GM12878 (cell line): ENCODE measurements around the gene LTC4S. TPM values are rescaled to one million over a fixed set of nuclear protein-coding genes. Genes with fewer than 3 reads are reported as not detected.
"Not testable (repeated sequence)": the region's sequence is repeated elsewhere in the genome, so short reads cannot be mapped to it uniquely, and the experiment has no call there.

ENCODE experiments used
- ATAC-seq: fragments of 200-7000 bp; cut with Tn5 transposase; 3 replicates; pipeline ENCODE4 v1.9.1; 2020; ENCODE audit warnings: mild to moderate bottlenecking, moderate library complexity
- BruUV-seq: library from RNA; stranded (reverse); fragments of 400-500 nt; replicated peaks from 2 replicates; lab custom pipeline; 2021; lab: Mats Ljungman, UMichigan
- CTCF ChIA-PET: fragments of 300-600 bp; sonication (Branson Sonifier 250); formaldehyde crosslinking; extraction: SDS; loops from one replicate; lab custom pipeline; 2021; ENCODE audit warnings: inconsistent platforms; lab: Yijun Ruan, JAX
- POLR2A ChIA-PET: fragments of 350-600 bp; formaldehyde crosslinking; extraction: SDS; loops from one replicate; lab custom pipeline; 2021; ENCODE audit warnings: inconsistent platforms; lab: Charles Lee
- RAD21 ChIA-PET: fragments of 300-600 bp; sonication (Branson Sonifier 250); formaldehyde crosslinking; loops from one replicate; lab custom pipeline; 2023; ENCODE audit warnings: antibody characterized with exemption; ENCODE audit not compliant: unreplicated experiment; lab: Charles Lee
- SMC1A ChIA-PET: fragments of 300-600 bp; sonication (Branson Sonifier 250); formaldehyde crosslinking; loops from one replicate; lab custom pipeline; 2023; ENCODE audit not compliant: unreplicated experiment, uncharacterized antibody; lab: Charles Lee
- DNase-seq: peaks from one replicate; pipeline ENCODE4 v3.0.0-alpha.2; 2011; ENCODE audit warnings: low read depth, low spot score
- FAIRE-seq: peaks from 3 replicates; lab custom pipeline; 2011; peaks lifted over from hg19 to GRCh38; lab: Jason Lieb, UNC
- H2AFZ ChIP-seq: 2 replicates; pipeline ENCODE4 v1.6.0; 2011; ENCODE audit warnings: low read depth, low read length, control low read depth; ENCODE audit not compliant: control insufficient read depth
- H3K27ac ChIP-seq: 2 replicates; pipeline ENCODE4 v1.5.1; 2011; ENCODE audit warnings: control low read depth; ENCODE audit not compliant: control insufficient read depth, insufficient read depth
- H3K27me3 ChIP-seq, 2 experiments: replicated peaks in 1 of 2; 2 replicates each; pipeline versions ENCODE4 v1.6.0 to v1.6.1; 2011; ENCODE audit warnings: low read length in 1 of 2; ENCODE audit not compliant: control insufficient read depth in 2 of 2, insufficient read depth in 2 of 2
- H3K36me3 ChIP-seq, 2 experiments: 2 replicates each; pipeline ENCODE4 v1.5.1; 2011; ENCODE audit warnings: low read length in 1 of 2; ENCODE audit not compliant: control insufficient read depth in 2 of 2, insufficient read depth in 2 of 2
- H3K4me1 ChIP-seq: 2 replicates; pipeline ENCODE4 v1.6.1; 2011; ENCODE audit warnings: mild to moderate bottlenecking, low read length, moderate library complexity, mixed read lengths; ENCODE audit not compliant: control insufficient read depth, insufficient read depth
- H3K4me2 ChIP-seq: 2 replicates; pipeline ENCODE4 v1.6.0; 2011; ENCODE audit warnings: control low read depth; ENCODE audit not compliant: control insufficient read depth, insufficient read depth
- H3K4me3 ChIP-seq: fragments of 200-600 bp; sonication (generic); 2 replicates; pipeline ENCODE4 v1.5.1; 2016
- H3K79me2 ChIP-seq: 2 replicates; pipeline ENCODE4 v1.6.0; 2011; ENCODE audit warnings: low read length; ENCODE audit not compliant: control insufficient read depth, insufficient read depth
- H3K9ac ChIP-seq: 2 replicates; pipeline ENCODE4 v1.8.0; 2011; ENCODE audit warnings: low read length, control low read depth, mixed read lengths; ENCODE audit not compliant: control insufficient read depth, insufficient read depth
- H3K9me3 ChIP-seq: replicated peaks from 3 replicates; pipeline ENCODE4 v1.5.1; 2011; ENCODE audit warnings: mild to moderate bottlenecking, low read length; ENCODE audit not compliant: control insufficient read depth, insufficient read depth
- H4K20me1 ChIP-seq: 2 replicates; pipeline ENCODE4 v1.6.0; 2011; ENCODE audit not compliant: control insufficient read depth, insufficient read depth
- CBX5 ChIP-seq: sonication (generic); IDR thresholded peaks from 2 replicates; pipeline ENCODE4 v1.6.1; 2016; ENCODE audit warnings: low read depth, moderate library complexity, mild to moderate bottlenecking, inconsistent platforms
- CHD2 ChIP-seq: IDR thresholded peaks from 2 replicates; pipeline ENCODE4 v1.6.1; 2011; ENCODE audit warnings: low read depth, low read length, improper control_type of control experiment, borderline replicate concordance
- CREM ChIP-seq: IDR thresholded peaks from 2 replicates; pipeline ENCODE4 v1.6.1; 2014; ENCODE audit warnings: antibody characterized with exemption, low read depth
- EZH2 ChIP-seq: IDR thresholded peaks from 2 replicates; pipeline ENCODE4 v1.6.1; 2012; ENCODE audit warnings: low read depth, mild to moderate bottlenecking, control low read depth, inconsistent platforms, low read length, borderline replicate concordance; ENCODE audit not compliant: control insufficient read depth
- HDGF ChIP-seq: fragments of 450-650 bp; IDR thresholded peaks from 2 replicates; pipeline ENCODE4 v1.6.1; 2016; ENCODE audit warnings: antibody characterized with exemption
- IKZF1 ChIP-seq: fragments of 450-650 bp; conservative IDR thresholded peaks from 2 replicates; pipeline ENCODE4 v1.6.1; 2017; ENCODE audit warnings: antibody characterized with exemption, mild to moderate bottlenecking
- IRF4 ChIP-seq: IDR thresholded peaks from 2 replicates; pipeline ENCODE4 v1.6.1; 2011; ENCODE audit warnings: low read depth, low read length
- PAX5 ChIP-seq: IDR thresholded peaks from 2 replicates; pipeline ENCODE4 v1.6.1; 2011; ENCODE audit warnings: low read depth, low read length, borderline replicate concordance
- RUNX3 ChIP-seq: IDR thresholded peaks from 2 replicates; pipeline ENCODE4 v1.6.1; 2012; ENCODE audit warnings: low read length, inconsistent platforms
- TCF3 ChIP-seq: IDR thresholded peaks from 2 replicates; pipeline ENCODE4 v1.6.1; 2012; ENCODE audit warnings: low read depth, mild to moderate bottlenecking, low read length, borderline replicate concordance; ENCODE audit not compliant: insufficient read depth
- WGBS: methylation state at CpG from one replicate; pipeline ENCODE4 v1.1.6; 2016; ENCODE audit warnings: low lambda C conversion rate; ENCODE audit not compliant: insufficient replicate concordance, insufficient coverage; ENCODE audit errors: missing lambda C conversion rate; 5-methylcytosine and 5-hydroxymethylcytosine counted together
- in situ Hi-C: fragments of 300-500 bp; cut with MboI; formaldehyde crosslinking; loops from 9 replicates; pipeline ENCODE4 v1.14.3; 2018; ENCODE audit warnings: mixed read lengths
- intact Hi-C: fragments of 100-400 bp; cut with micrococcal nuclease; formaldehyde crosslinking; loops from one replicate; pipeline ENCODE4 v1.14.2; 2022; ENCODE audit not compliant: unreplicated experiment
- polyA plus RNA-seq, 11 experiments: library from polyadenylated mRNA; depleted of rRNA in 4 of 11; unstranded in 6 of 11; stranded (reverse) in 5 of 11; fragments of >200 nt; fragmentation: Nextera tagmentation in 4 of 11; fragmentation: Illumina TruSeq in 1 of 11; extraction: Ambion mirVana in 4 of 11; extraction: Trizol in 1 of 11; gene quantifications; 1 replicate in 1 of 11; 2 replicates in 10 of 11; pipeline versions ENCODE4 v1.2.1 to v1.2.3, GENCODE V29; 2011 to 2016; ENCODE audit warnings: inconsistent platforms in 2 of 11, missing spikeins in 2 of 11, low read depth in 1 of 11
- total RNA-seq, 4 experiments: library from RNA; depleted of rRNA in 3 of 4; stranded (reverse); fragments of >200 nt in 3 of 4; fragmentation: Illumina TruSeq in 1 of 4; extraction: Trizol in 1 of 4; gene quantifications; 2 replicates each; pipeline versions ENCODE4 v1.2.1 to v1.2.3, GENCODE V29; 2013 to 2021
- TF ChIP-seq, protein P1 (sequence below): fragments of 450-650 bp; IDR thresholded peaks from 2 replicates; pipeline ENCODE4 v1.6.1; 2017; ENCODE audit warnings: mild to moderate bottlenecking, low read depth, inconsistent platforms; ENCODE audit not compliant: poor library complexity, severe bottlenecking
- TF ChIP-seq, protein P2 (sequence below): fragments of 450-650 bp; IDR thresholded peaks from 2 replicates; pipeline ENCODE4 v1.6.1; 2017; ENCODE audit warnings: borderline replicate concordance

The LTC4S gene
- total and polyA plus RNA-seq, 10 of the 15 experiments (the other 5 are each of a cell fraction or from before 2014, with no cell fraction given) = 0.78 to 3.6 (median 1.8) TPM; not detected in 5

DNA sequence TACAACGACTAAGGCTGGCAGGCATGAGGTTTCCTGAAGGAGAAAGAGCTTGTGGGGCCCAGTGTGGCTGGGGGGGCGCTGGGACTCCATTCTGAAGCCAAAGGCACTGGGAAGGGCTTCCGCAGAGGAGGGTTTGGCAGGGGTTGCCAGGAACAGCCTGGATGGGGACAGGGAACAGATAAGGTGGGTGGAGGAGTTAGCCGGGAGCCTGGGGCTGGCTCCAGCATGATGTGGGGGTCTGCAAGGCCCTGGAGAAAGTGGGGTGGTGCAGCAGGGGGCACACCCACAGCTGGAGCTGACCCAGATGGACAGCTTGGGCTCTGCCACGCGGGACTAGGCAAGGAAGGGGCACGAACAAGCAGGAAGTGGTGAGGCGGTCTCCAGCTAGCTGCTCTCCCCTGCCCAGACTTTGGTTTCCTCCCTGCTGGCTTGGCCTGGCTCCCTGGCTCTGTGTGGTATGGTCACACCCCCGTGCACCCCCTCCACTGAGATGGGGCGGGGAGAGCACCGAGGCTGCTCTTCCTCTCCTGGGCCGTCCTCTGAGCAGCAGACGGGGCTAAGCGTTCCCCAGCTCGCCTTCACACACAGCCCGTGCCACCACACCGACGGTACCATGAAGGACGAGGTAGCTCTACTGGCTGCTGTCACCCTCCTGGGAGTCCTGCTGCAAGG lies at the start of gene LTC4S (continued):
- TF ChIP-seq, protein P1, sequence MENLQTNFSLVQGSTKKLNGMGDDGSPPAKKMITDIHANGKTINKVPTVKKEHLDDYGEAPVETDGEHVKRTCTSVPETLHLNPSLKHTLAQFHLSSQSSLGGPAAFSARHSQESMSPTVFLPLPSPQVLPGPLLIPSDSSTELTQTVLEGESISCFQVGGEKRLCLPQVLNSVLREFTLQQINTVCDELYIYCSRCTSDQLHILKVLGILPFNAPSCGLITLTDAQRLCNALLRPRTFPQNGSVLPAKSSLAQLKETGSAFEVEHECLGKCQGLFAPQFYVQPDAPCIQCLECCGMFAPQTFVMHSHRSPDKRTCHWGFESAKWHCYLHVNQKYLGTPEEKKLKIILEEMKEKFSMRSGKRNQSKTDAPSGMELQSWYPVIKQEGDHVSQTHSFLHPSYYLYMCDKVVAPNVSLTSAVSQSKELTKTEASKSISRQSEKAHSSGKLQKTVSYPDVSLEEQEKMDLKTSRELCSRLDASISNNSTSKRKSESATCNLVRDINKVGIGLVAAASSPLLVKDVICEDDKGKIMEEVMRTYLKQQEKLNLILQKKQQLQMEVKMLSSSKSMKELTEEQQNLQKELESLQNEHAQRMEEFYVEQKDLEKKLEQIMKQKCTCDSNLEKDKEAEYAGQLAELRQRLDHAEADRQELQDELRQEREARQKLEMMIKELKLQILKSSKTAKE = no peak
- TF ChIP-seq CBX5 (no peak), TCF3 (0 out of 2 replicates have a peak, but pooled peaks have one; percentile 18), CREM (no peak), RUNX3 (0 out of 2 replicates have a peak, but pooled peaks have one; percentile 15), PAX5 (peak; percentile 31; the same call in 1 of the 2 replicates), IRF4 (no peak), HDGF (no peak), EZH2 (no peak), CHD2 (no peak), IKZF1 (peak; percentile 20; the same call in 1 of the 2 replicates)
- TF ChIP-seq, protein P2, sequence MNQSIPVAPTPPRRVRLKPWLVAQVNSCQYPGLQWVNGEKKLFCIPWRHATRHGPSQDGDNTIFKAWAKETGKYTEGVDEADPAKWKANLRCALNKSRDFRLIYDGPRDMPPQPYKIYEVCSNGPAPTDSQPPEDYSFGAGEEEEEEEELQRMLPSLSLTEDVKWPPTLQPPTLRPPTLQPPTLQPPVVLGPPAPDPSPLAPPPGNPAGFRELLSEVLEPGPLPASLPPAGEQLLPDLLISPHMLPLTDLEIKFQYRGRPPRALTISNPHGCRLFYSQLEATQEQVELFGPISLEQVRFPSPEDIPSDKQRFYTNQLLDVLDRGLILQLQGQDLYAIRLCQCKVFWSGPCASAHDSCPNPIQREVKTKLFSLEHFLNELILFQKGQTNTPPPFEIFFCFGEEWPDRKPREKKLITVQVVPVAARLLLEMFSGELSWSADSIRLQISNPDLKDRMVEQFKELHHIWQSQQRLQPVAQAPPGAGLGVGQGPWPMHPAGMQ = no peak

DNA sequence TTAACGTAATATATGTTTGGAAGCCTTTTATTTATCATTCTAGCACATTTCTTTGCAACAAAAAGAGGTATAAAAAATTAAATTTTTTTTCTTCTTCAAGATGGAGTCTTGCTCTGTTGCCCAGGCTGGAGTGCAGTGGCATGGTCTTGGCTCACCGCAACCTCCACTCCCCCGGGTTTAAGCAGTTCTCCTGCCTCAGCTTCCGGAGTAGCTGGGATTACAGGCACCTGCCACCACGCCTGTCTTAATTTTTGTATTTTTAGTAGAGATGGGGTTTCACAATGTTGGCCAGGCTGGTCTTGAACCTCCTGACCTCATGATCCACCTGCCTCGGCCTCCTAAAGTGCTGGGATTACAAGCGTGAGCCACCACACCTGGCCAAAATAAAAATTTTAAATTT lies 49.7 kb upstream of the LTC4S start:
- H3K27me3 ChIP-seq, H3K4me3 ChIP-seq, H3K4me1 ChIP-seq, RAD21 ChIA-PET, H3K9ac ChIP-seq, H3K9me3 ChIP-seq, H3K27ac ChIP-seq, BruUV-seq, H3K36me3 ChIP-seq, ATAC-seq, in situ Hi-C loops, H2AFZ ChIP-seq, DNase-seq, intact Hi-C loops, H3K4me2 ChIP-seq, H4K20me1 ChIP-seq, FAIRE-seq: not testable (repeated sequence)
- SMC1A ChIA-PET = interaction anchor here (0.6 to 0.7 kb wide), 2 partner anchors 23 to 35 kb away, joined by 3 to 5 read pairs; no protein-coding TSS in a partner anchor
- 93% methylated on average over 7 of the region's 7 CpGs for WGBS
- H3K79me2 ChIP-seq = peaks cover 48% of the 10 kb centered on the region
- CTCF ChIA-PET = interaction anchor here (0.7 to 1.5 kb wide), 2 partner anchors 11 to 33 kb away, joined by 3 to 4 read pairs; no protein-coding TSS in a partner anchor
- POLR2A ChIA-PET = interaction anchor here (0.5 to 0.7 kb wide), 5 partner anchors 12 to 1439 kb away, joined by 3 to 4 read pairs (median 3); partner anchors contain the start of gene MAML1
